Transverse colon (tissue), 4 donors: ENCODE measurements around the gene TNFRSF8. TPM values are rescaled to one million over a fixed set of nuclear protein-coding genes. Genes with fewer than 3 reads are reported as not detected.

ENCODE experiments used
- DNase-seq: peaks from one replicate; pipeline ENCODE4 v3.0.0-alpha.2; 2019
- H3K27ac ChIP-seq, 4 donors: fragments of 200-600 bp; sonication (generic); 2 replicates each; pipeline ENCODE4 v1.5.1; 2016 to 2018; ENCODE audit warnings: inconsistent platforms in 4 of 4
- H3K27me3 ChIP-seq: fragments of 200-600 bp; sonication (generic); 2 replicates; pipeline ENCODE4 v1.5.1; 2017; ENCODE audit warnings: inconsistent platforms
- H3K36me3 ChIP-seq, 4 donors: fragments of 200-600 bp; sonication (generic); 2 replicates each; pipeline ENCODE4 v1.5.1; 2017 to 2019; ENCODE audit warnings: inconsistent platforms in 4 of 4
- H3K4me1 ChIP-seq, 4 donors: fragments of 200-600 bp; sonication (generic); 2 replicates each; pipeline ENCODE4 v1.5.1; 2017 to 2020; ENCODE audit warnings: inconsistent platforms in 4 of 4
- H3K4me3 ChIP-seq, 4 donors: fragments of 200-600 bp; sonication (generic); 1 replicate in 1 of 4; 2 replicates in 3 of 4; pipeline versions ENCODE4 v1.5.1 to v1.6.1; 2017 to 2019; ENCODE audit warnings: inconsistent platforms in 4 of 4
- H3K9me3 ChIP-seq, 2 donors: fragments of 200-600 bp; sonication (generic); 2 replicates each; pipeline ENCODE4 v1.5.1; 2017 to 2019; ENCODE audit warnings: inconsistent platforms in 2 of 2
- EP300 ChIP-seq: sonication (generic); formaldehyde crosslinking; IDR thresholded peaks from one replicate; pipeline ENCODE4 v1.6.1; 2017; ENCODE audit warnings: antibody characterized with exemption, low read depth
- POLR2A ChIP-seq: fragments of 450-650 bp; IDR thresholded peaks from one replicate; pipeline ENCODE4 v1.6.1; 2016; ENCODE audit warnings: antibody characterized with exemption, mild to moderate bottlenecking, moderate library complexity
- POLR2AphosphoS5 ChIP-seq, 3 donors: sonication (generic); formaldehyde crosslinking; IDR thresholded peaks; one replicate each; pipeline ENCODE4 v1.6.1; 2016; ENCODE audit warnings: antibody characterized with exemption in 3 of 3
- WGBS, 2 donors: methylation state at CpG; one replicate each; pipeline ENCODE4 v1.1.5; 2018; ENCODE audit warnings: low coverage in 1 of 2; 5-methylcytosine and 5-hydroxymethylcytosine counted together
- in situ Hi-C, 4 donors: fragments of 200-750 bp; cut with MboI; loops; one replicate each; pipeline versions ENCODE4 v1.15.0 to v1.15.1; 2017; ENCODE audit warnings: low sequenced_read_pairs in 3 of 4, low pct_ligation_motif_present in 1 of 4, low pct_unique_long_range_greater_than_20kb in 1 of 4
- intact Hi-C: fragments of 100-400 bp; cut with DNase I; formaldehyde crosslinking; loops from one replicate; pipeline ENCODE4 v1.15.1; 2023; ENCODE audit warnings: low total_unique reads
- total RNA-seq, 4 donors: library from RNA; depleted of rRNA; stranded (reverse); fragments of >200 nt; gene quantifications; one replicate each; pipeline ENCODE4 v1.1.0, GENCODE V29; 2016
- TF ChIP-seq, protein P1 (sequence below), 5 experiments: fragments of 200-600 bp in 3 of 5; fragments of 450-650 bp in 2 of 5; sonication (generic) in 3 of 5; IDR thresholded peaks; 1 replicate in 2 of 5; 2 replicates in 3 of 5; pipeline ENCODE4 v1.5.1; 2016 to 2017; ENCODE audit warnings: antibody characterized with exemption in 5 of 5, inconsistent platforms in 3 of 5, mild to moderate bottlenecking in 2 of 5, moderate library complexity in 1 of 5

TNFRSF8 gene
- total RNA-seq, 4 donors from 2014 or later, result 0.16 TPM; not detected in 3

DNA sequence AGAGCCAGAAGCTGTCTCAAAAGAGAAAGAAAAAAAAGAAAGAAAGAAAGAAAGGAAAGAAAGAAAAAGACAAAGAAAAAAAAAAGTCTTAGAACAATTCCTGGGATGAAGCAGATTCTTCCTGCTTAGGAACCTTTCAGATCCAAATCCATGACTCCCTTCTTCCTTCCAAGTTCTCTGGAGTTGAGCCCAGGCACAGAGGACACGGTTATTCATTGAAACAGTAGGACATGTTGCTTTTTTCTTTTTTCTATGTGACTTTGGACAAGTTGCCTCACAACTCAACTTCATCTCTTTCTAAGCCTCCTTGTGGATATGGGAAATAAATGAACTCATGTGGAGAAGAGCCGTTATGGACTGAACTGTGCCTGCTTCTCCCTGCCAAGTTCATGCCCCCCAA, 14.7 kb upstream of the TNFRSF8 start:
- 38 to 66% methylated on average over 2 of the region's 2 CpGs for WGBS, 2 donors
- Histone ChIP-seq H3K36me3 (no peaks in the 10 kb centered on the region), H3K4me1 (peaks cover 0 to 12% (median 5%) of the 10 kb centered on the region in 4 donors), H3K9me3 (no peaks in the 10 kb centered on the region), H3K27me3 (peaks cover 17% of the 10 kb centered on the region), H3K4me3 (no peak overlapping the region), H3K27ac (no peak overlapping the region)
- TF ChIP-seq EP300, result no peak
- TF ChIP-seq, protein P1, sequence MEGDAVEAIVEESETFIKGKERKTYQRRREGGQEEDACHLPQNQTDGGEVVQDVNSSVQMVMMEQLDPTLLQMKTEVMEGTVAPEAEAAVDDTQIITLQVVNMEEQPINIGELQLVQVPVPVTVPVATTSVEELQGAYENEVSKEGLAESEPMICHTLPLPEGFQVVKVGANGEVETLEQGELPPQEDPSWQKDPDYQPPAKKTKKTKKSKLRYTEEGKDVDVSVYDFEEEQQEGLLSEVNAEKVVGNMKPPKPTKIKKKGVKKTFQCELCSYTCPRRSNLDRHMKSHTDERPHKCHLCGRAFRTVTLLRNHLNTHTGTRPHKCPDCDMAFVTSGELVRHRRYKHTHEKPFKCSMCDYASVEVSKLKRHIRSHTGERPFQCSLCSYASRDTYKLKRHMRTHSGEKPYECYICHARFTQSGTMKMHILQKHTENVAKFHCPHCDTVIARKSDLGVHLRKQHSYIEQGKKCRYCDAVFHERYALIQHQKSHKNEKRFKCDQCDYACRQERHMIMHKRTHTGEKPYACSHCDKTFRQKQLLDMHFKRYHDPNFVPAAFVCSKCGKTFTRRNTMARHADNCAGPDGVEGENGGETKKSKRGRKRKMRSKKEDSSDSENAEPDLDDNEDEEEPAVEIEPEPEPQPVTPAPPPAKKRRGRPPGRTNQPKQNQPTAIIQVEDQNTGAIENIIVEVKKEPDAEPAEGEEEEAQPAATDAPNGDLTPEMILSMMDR (IDR thresholded peaks at IDR 0.05), result no peak
- TF ChIP-seq POLR2AphosphoS5 (IDR thresholded peaks at IDR 0.05), result no peak
- TF ChIP-seq POLR2A, result no peak
- intact Hi-C loops (no loop called here), in situ Hi-C loops (no loop called here)
- no peak for DNase-seq

DNA sequence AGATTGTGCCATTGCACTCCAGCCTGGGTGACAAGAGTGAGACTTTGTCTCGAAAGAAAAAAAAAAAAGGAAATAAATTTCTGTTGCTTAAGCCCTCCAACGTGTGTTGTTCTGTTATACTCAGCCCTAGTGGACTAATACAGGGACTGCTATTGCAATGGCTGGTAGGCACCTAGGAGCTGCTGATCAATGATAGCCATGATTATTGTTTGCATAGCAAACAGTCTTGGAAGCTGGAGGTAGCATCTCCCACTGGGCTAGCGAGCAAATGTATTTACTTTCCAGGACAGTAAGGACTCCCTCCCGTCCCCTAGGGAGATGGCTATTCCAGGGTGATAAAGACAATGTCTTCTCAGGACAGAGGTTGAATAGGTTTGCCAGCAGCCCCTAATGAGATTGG, 13.5 kb upstream of the TNFRSF8 start:
- H3K36me3 ChIP-seq, result no peaks in the 10 kb centered on the region
- intact Hi-C loops, result no loop called here
- no peak for DNase-seq
- peaks cover 17% of the 10 kb centered on the region for H3K27me3 ChIP-seq
- H3K4me1 ChIP-seq, result peaks cover 0 to 12% (median 5%) of the 10 kb centered on the region in 4 donors
- 50 to 61% methylated on average over 2 to 4 of the region's 4 CpGs for WGBS, 2 donors
- no peaks in the 10 kb centered on the region for H3K9me3 ChIP-seq
- in situ Hi-C loops, result no loop called here
- H3K4me3 ChIP-seq, result no peak overlapping the region
- TF ChIP-seq POLR2AphosphoS5 (IDR thresholded peaks at IDR 0.05) (no peak), POLR2A (no peak), EP300 (no peak)
- TF ChIP-seq, protein P1 (IDR thresholded peaks at IDR 0.05), result no peak
- H3K27ac ChIP-seq, result no peak overlapping the region

DNA sequence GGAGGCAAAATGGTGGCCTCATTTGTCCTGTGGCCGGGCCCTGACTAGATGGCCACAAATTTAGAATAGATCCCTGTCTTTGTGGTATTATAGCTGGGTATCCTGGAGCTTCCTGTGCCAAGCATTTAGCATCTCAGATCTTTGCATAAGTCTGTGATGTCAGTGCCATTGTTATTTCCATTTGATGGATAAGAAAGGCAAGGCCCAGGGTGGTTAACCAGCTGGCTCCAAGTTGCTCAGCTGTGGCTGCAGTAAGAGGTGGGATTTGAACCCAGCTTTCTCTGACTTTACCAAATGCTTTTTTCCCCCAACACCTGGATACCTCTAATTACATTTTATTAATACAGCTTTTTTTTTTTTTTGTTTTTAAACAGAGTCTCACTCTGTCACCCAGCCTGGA, 11.7 kb upstream of the TNFRSF8 start:
- peaks cover 0 to 12% (median 5%) of the 10 kb centered on the region in 4 donors for H3K4me1 ChIP-seq
- TF ChIP-seq POLR2AphosphoS5 (IDR thresholded peaks at IDR 0.05), result no peak
- no peak for TF ChIP-seq POLR2A
- TF ChIP-seq, protein P1 (IDR thresholded peaks at IDR 0.05), result no peak
- no peak for TF ChIP-seq EP300
- 90% methylated on average over 1 of the region's 1 CpG; no CpG with 5 or more reads in 1 of the 2 donors for WGBS, 2 donors
- H3K9me3 ChIP-seq, result no peaks in the 10 kb centered on the region
- H3K4me3 ChIP-seq, result no peak overlapping the region
- DNase-seq, result no peak
- H3K27me3 ChIP-seq, result peaks cover 17% of the 10 kb centered on the region
- no peaks in the 10 kb centered on the region for H3K36me3 ChIP-seq
- H3K27ac ChIP-seq, result no peak overlapping the region
- intact Hi-C loops (no loop called here), in situ Hi-C loops (no loop called here)

DNA sequence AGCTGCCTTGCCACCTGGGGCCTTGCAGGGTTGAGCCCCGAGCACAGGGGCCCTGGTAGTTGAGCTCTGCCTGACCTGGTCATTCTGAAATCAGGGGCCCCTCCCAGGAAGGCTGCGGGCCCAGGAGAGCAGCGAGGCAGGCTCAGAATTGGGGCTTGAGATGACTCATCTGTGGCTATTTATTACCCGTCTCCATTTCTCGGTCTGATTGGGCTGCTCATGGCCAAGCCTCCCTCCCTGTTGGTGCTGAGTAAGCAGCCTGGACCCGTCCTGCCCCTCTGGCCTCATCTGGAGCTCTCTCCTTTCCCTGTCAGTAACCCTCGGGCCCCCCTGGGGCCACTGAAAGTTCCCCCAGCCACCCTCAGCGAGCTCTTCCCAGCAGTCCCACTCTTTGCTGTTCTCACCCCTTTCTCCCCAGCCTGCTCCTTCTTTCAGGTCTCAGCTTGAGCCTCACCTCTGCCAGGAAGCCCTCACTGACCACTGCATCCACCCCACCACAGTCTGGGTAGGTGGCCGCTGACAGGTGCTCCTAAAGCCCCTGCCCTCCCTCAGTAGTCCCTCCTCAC, 11.0 kb upstream of the TNFRSF8 start:
- DNase-seq, result peak; percentile 34
- H3K27me3 ChIP-seq, result peaks cover 17% of the 10 kb centered on the region
- in situ Hi-C loops (no loop called here), intact Hi-C loops (no loop called here)
- H3K4me3 ChIP-seq, result no peak overlapping the region
- TF ChIP-seq, protein P1 (IDR thresholded peaks at IDR 0.05), result no peak
- no peak for TF ChIP-seq POLR2AphosphoS5 (IDR thresholded peaks at IDR 0.05)
- no peak for TF ChIP-seq EP300
- no peak for TF ChIP-seq POLR2A
- H3K4me1 ChIP-seq, result peaks cover 0 to 12% (median 5%) of the 10 kb centered on the region in 4 donors
- H3K27ac ChIP-seq, result no peak overlapping the region
- 17% methylated on average over 9 of the region's 9 CpGs; no CpG with 5 or more reads in 1 of the 2 donors for WGBS, 2 donors
- H3K9me3 ChIP-seq, result no peaks in the 10 kb centered on the region
- H3K36me3 ChIP-seq, result no peaks in the 10 kb centered on the region
